Activated T-cell treated with anti-CD3 and anti-CD28 coated beads for 48 hours (primary cell): ENCODE data around the gene NALCN.

Source experiments
- DNase-seq: peaks from one replicate; pipeline ENCODE4 v3.0.0-alpha.2; 2020; ENCODE audit warnings: low read depth

The NALCN gene

DNA sequence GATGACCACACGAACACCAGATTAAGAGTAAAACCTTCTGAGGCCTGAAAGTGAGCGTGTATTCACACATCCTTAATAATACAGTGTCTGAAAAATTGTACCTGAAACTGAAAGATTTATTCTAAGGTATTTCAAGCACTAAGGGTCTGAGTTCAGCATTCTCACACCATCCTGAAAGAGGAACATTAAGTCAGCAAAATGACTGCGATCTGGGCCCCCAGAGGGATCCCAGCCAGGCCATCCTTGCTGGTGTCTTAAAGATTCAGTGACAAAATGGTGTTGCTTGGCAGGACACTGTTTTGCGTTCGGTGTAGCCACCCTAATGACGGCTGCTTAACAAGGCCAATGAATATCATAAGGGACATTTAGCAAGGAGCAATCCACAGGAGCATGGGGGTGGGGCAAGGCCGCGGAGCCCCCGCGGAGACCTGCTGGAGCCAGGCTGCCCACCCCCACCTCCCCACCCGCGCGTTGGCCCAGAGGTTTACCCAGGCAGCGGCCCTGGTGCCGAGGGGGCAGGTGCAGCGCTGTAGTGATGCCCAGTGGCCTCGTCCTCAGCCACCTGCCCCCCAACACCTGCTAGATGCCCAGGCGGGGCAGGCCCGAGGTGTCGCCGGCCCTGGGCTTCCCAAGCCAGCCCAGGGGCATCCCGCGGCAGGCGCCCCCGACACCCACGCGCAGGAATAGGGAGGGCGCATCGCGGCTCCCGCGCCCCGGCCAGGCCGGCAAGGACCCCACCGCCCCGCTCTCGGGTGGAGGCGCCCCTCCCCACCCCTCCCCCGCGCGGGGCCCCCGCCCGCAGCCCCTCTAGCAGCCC lies 742 bp downstream of the NALCN start:
- DNase-seq, result no peak

DNA sequence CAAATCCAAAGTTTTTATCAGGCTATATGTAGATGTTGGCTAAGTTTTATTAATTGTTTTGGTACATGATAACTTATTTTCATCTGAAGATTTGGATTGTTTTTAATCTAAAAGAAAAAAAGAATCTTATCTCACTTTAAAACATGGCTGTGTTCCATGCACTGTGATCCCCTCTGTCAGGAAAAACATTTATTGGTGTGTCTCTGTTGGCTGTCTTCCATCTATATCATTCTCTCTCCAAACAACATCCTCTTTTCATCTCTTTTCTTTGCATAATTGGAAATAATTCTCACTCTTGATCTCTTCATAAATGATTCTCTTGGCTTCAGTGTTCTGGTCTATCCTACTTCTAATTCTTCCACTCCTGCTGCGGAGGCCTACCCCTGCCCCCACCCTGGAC lies 4.2 kb downstream of the NALCN start:
- DNase-seq, result no peak

DNA sequence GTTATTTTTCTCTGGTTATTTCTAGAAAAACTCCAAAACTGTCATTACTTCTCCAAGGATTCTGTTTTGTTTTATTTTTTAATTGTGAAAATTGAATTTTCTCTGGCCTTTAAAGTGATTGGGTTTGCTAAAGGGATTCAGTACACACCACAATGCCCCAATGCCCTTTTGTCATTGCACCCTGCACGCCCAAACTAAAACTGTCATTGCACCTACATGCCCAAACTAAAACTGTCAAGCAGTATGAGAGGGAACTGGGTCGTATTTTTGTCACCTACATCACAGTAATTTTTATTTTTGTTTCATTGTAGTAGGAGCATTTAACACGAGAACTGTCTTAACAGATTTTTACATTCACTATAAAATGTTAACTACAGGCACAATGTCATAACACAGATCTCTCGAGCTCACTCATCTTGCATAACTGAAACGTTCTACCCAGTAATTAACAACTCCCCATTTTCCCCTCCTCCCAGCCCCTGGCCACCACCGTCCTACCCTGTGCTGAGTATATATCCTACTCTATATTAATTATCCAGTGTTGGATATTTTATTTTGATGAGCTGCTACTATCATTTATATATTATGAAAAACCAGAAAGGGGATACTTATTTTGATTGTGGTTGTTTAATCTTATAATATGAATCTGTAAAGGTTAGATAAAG lies 7.2 kb downstream of the NALCN start:
- DNase-seq, result no peak

DNA sequence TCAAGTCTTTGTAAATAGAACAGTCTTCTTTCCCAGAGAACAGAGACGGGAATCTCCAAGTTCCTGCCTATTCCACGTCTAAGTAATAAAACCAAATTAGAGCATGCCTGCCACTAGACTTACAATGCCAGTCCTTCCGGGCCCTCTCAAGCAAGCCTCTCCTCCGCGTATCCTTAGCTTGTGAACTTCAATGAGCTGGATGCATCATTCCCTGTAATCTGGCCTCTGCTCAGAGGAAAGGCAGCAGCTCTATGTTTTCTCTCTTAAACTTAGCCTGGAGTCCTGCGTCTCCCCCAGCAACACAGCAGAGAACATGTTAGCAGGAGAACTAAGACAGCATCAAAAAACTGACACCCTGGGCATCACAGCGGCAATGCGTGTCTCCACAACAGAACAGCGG lies 8.2 kb downstream of the NALCN start:
- no peak for DNase-seq

DNA sequence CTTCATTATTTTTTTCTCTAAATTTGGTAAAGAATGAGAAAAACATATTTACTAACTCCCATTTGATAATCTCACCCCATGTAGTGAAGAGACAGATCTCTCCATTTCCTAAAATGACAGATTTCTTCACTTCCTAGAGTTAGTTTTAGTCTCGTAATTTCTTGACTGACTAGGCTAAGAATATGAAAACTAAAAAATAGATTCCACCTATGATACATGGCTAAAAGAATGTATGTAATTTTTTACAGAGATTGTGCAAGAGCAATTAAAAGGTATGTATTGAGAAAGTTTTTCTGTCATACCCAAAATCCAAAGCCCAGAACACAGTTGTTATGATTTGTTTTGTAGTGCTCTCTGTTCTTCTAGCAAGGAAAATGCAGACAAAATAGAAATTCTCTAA lies 9.5 kb downstream of the NALCN start:
- no peak for DNase-seq

DNA sequence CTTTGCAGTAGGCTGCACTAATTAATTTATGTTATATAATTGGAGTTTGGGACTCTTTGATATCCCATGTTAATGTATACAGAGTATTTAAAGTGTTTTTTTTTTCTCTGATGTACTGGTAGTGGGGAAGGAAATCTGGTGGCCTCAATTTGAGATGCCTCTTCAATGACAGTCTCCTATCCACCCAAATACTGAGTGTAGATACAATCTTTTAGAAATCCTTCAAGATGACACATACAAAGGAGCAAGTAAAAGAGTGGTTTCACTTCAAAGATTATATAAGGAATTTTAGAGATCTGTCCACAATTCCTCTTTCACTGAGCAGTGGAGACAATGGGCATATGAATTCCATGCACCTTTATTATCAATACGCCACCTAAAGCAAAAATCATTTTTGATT lies 15.1 kb downstream of the NALCN start:
- no peak for DNase-seq

DNA sequence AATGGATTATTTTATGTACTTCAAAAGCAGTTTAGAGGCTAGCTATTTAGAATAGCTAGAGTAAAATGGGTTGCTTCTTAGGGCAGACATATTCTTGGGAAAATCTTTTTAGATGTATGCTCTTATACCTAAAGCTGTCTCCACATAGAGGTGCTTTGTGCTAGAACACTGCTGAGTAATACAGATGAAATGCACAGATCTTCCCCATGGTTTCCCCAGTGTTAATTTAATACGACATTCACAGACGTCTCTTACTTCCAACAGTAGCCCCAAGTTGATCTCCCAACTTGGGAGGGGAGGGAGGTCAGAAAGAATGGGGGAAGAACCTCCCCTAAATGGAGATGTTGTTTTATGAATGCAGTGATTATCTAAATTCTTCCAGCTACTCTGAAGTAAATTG lies 16.9 kb downstream of the NALCN start:
- no peak for DNase-seq

DNA sequence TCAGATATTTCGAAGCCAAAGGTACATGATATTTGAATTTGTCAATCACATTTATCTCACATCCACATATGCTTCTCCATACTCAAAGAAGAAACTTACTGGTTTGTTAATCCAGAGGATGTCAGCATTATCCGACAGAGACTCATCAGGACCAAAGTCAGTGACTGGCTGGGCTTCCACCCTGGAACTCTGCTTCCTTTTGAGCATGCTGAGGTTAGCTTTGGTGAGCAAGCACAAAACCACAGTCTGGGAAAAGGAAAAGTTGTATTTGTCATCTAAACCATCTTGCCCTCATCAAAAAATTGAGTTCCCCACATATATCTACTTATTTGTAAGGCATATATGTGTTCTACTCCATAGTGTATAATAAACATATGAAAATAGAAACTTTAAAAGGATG lies 17.4 kb downstream of the NALCN start:
- no peak for DNase-seq

DNA sequence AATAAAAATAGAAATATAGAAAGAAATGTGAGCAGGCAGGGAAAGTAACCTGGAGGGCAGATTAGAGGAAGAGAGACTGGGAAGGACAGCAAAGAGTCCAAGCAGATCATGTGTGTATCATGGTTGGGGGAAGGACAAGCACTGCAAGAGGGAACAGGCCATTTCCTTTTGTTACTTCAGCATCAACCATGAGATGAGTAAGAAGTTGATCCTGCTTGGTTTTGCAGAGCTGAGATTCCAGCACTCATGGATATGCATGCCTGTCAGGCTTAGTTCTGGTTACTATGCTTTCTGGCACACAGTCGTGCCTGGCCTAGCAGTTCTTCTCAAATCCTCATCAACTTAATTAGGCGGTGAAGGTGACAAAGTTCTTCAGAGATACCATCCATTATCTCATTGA lies 18.1 kb downstream of the NALCN start:
- no peak for DNase-seq

DNA sequence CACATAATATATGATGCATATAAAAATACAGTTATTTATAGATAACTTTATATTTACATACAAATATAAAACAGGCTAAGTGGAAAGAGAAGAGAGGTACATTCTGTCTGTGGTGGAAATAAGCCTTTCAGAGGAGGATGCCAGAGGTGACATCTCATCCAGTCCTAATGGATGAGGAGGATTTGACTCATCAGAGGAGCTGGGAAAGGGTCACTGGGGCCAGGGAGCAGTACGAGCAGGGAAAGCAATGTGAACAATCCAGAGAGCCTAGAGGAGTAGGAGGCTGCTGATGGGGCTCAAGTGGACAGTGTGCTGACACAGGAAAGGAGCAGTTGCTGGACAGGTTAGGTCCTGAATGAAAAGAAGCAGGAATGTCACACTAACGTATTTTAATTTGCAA lies 18.6 kb downstream of the NALCN start:
- DNase-seq, result no peak

DNA sequence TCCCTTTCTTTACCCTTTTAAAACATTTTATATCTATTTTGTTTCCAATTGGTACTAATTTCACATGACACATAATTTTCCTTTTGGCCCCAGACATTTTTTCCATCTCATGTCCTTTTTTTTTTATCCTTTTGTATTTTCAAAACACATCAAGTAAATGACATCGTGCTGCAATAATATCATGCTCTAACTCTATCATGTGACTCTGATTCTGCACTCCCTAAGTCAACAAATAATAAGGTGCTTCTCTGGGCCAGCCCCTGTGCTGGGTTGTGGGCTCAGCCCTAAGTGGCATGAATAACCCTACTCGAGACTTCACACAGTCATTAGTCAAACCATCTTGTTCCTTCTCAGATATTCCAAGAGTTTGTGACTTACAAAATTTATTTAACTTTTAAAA lies 21.7 kb downstream of the NALCN start:
- no peak for DNase-seq

DNA sequence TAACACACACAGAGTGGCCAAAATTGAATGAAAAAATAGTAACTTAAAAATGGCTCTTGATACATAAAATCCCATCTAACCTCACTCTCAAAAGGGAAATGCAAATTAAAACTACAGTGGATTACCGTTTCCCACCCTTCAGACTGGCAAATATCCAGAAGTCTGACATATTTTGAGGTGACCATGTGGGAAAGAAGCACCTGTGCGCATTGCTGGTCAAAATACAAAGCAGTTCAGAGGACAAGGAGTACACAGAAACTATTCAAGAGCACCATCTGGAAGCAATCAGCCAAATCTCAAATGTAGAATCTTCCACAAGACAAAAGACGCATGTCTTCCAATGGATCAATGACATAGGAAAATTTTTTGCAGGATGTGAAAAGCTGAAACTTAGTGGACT lies 23.2 kb downstream of the NALCN start:
- DNase-seq, result no peak

DNA sequence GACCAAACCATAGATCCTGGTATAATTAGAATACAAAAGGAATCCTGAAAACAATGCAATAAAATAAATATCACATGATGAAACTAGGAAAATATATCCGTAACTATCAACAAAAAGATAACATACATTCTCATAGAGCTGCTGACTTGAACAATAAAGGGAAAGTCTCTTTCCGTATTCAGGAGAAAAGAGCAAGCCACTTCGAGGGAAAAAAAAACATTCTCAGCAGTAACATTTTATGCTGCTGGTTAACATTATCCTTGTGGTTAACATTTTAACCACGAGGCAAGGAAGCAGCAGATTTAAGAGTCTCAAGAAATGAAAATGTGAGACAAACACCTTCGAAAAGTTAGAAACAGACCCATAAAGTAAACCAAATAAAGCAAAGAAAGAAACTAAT lies 25.8 kb downstream of the NALCN start:
- DNase-seq, result no peak

DNA sequence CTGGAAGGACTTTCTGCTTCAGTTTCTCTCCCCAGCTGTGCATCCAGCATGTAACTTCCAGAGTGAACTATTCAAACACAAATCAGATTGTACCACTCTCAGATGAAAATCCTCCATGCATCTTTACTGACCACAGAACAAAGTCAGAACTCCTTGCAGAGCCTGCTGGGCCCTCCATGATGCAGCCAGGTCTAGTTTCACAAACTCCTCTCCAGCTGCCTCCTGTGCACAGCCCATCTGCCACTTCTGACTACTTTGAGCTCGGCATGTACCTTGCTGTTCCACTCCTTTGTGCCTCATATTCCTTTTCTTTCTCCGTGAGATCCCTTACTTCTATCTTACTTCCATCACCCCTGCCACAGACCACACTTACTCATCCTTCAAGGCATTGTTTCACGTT lies 31.4 kb downstream of the NALCN start:
- DNase-seq, result no peak

DNA sequence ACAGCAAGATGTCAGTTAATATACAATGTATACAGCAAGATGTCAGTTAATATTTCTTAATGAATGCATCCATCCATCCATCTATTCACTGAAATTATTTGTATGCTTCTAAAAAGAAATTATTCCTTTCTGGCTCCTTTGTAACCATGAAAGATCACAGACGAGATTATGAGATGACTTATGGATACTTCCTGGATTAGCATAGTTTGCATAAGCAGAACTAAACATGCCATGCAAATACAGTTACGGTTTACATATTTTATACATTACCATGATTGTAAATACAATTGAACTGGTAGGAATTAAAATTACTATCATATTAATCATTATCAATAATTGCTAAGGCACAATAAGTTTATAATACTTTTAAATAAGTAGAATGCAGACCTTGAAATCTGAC lies 32.7 kb downstream of the NALCN start:
- no peak for DNase-seq

DNA sequence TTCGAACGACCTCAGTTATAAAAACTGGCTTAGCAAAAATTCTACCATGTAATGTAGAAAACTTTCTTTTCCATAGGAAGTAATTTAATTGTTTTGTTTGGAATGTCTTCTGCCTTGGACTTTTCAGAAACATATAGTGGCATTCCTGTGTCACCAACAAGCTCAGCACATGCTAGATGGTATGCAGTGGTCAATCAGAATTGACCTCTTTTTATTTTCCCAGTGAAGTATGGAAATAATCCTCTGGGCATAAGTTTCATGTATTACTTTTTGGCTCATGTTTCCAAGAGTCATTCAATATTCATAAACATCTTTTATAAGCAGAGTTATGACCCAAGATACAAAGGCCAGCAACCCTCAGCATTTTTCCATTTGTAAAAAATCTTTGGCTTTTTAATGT lies 33.6 kb downstream of the NALCN start:
- DNase-seq, result no peak

DNA sequence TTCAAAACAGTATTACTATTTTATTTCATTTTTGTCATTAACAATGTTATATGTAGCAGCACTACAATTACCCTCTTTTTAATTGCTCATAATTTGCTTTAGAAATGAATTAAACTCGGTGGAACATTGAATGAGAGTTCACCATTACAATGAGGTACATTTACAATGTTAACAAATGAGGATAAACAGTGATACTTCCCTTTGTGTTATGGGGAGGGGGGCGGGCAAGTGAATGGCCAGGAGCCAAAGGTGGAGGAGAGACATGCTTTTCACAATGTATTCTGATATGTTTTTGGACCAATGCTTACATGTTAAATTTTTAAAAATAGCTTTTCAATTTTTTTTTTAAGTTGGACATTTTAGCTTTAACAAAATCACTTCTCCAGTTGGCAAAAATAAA lies 34.2 kb downstream of the NALCN start:
- DNase-seq, result no peak

DNA sequence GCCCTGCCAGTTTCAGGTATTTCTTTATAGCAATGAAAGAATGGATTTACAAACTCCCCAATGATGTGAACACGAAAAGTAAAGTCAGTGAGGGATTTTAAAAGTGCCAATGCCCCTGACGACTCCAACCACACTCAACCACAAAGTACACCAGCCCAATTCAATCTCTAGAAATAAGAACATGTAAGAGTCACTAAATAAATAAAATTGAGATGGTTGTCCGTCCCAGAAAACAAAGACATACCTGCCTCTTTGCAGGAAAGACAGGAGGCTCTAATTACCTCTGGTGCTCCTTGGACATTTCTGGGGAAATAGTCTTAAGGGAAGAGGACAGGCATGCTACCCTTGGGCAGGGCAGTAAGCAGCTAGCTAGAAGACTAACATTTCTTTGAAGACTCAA lies 55.8 kb downstream of the NALCN start:
- DNase-seq, result no peak

DNA sequence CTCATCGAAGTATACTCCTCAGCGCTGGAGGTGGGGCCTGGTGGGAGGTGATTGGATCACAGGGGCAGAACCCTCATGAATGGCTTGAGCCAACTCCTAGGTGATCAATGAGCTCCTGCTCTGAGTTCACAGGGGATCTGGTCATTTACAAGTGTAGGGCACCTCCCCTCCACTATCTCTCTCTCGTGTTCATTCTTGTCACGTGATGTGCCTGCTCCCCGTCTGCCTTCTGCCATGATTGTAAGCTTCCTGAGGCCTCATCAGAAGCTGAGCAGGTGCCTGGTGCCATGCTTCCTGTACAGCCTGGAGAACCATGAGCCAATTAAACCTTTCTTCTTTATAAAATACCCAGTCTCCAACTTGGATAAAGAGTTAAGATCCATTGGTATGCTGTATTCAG lies 61.4 kb downstream of the NALCN start:
- DNase-seq, result no peak

DNA sequence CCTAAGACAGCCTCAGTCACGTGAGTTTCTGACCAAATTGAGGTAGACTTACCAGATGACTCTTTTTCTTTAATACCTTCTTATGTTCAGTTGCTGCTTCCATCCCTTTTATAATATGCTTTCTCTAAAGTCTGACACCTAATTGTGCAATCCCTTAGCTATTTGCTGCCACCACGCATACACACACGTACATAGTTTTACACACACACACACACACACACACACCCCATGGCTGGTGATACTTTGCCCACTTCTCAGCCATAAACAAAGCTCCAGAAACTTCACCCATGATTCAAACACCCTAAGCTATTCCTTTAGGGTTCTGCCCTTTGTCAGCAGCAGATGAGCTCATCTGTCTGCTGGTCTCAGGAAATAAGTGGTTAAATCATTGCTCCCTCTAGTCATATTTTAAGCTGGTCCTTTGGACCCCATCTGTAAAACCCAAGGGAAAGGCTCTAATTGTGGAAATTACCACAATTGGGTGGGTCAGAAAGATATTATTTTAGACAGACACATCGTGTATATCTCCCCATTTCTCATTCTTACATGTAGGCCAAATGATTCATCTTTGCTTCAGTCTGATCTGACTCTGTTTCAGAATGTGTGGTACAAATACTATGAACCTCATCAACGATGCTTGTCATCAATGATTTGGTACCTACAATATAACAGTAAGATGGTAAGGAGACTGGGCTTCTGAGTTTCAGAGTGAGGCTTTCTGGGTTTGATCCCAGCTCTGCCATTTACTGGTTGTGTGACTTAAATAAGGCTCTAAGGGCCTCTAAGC lies 69.2 kb downstream of the NALCN start:
- DNase-seq, result no peak

DNA sequence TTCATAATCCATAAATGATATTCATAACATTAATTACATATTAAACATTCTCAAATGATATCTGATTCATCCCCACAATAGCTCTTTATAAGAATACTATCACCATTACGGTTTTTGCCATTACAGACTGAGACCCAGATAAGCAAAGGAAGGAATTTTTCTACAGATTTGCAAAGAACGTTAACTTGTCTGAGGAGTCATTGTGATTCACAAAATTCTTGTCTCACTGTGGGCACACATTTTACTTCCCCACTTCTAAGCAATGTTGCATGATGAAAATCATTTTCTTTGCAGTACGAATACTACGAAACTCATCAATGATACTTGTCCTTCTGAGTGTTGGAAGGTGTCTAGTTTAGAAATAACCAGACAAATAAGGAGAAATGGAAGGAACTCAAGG lies 70.1 kb downstream of the NALCN start:
- DNase-seq, result no peak

DNA sequence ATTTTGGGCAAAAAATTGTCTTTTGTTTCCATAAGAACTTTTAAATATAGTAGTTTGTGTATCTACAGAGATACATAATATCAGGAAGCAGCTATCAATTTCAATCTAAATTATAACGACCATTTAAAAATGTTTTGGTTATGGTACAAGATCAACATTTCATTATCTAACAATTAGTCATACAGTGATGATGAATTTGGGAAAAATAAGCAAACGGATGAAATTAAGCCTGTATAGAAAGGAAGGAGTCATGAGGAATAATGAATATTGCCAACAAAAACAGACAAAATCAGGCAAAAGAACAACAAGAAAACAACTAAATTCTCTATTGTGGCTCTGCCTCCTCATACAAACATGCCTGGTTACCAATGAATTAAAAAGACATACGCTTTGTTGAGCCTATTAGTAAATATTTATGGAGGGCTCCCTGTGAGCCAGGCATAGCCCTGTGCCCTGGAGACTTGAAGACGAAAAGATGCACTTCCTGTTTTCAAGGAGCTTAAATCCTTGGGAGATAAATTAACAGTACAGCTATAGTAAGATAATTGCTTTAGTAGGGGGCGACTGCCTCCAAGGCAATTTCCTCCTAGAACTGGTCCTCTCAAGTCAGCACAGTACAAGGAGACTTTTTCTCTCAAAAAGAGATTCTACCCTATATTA lies 73.0 kb downstream of the NALCN start:
- no peak for DNase-seq

DNA sequence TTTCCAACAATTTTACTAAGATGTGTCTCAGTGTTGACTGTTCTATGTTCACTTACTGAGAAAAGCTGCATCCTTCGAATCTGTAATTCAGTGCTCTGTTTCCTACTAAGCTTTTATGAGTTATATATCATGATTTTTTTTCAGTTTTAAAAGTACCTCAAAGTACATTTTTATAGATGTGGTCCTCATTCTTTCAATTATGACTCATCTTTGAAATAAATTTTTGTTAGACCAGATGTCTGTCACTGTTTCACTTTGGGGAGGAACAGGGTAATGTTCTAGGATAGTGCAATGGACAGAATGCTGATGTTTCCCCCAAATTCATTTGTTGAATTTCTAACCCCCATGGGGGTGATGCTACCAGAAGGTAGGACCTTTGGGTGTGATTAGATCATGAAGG lies 74.8 kb downstream of the NALCN start:
- DNase-seq, result no peak
